ENCODE results near the gene APBB2.
"Not testable (repeated sequence)": the region's sequence is repeated elsewhere in the genome, so short reads cannot be mapped to it uniquely, and the experiment has no call there.

The APBB2 gene

DNA sequence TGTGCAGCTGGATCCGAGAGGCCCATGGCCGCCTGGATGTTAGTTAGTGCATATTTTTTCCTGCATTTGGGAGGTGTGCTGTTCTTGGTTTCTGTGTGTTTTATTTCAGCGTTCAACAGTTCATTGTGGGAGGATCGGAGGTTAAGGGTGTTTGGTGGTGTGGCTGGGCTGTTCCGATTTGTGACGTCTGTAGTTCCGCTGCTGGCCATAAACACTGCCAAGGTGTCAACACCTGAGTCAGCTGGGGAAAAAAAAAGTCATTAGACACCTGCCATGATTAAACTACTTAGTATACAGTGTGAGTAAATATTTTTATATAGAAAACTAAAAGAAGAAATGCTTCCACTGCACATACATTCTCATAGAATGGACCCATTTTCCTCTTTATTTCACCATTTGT lies 200.2 kb downstream of the APBB2 start:
- DNase-seq (ENCODE audit: low spot score), result no peak

DNA sequence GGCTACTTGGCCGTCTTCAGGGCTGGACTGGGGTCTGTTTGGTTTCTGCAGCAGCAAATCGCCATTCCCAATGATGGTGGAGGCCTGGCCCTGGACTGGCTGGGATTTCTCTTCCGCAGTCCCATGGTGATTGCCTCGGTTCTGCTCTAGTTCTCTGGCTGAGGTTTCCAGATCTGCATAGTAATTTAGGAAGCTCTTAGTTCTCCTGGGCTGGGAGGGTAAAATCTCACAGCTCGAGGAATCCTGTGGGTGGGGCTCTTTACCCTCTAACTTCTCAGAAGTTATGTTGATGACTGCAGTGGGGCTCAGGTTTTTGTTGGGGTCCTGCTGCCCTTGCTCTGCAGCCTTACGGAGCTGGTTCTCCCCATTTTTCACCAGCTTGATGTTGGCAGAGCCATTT lies 200.6 kb downstream of the APBB2 start:
- DNase-seq (ENCODE audit: low spot score), result no peak

- no peak for DNase-seq (ENCODE audit: low spot score)
Measured at GRCh38 chr4:41012911-41013310, 201.4 kb downstream of the APBB2 start.

- no peak for DNase-seq (ENCODE audit: low spot score)
Measured at GRCh38 chr4:41012293-41012692, 202.0 kb downstream of the APBB2 start.

GRCh38 chr4:41009411-41009810 lies 204.9 kb downstream of the APBB2 start:
- peak; percentile 38 for DNase-seq (ENCODE audit: low spot score)

DNA sequence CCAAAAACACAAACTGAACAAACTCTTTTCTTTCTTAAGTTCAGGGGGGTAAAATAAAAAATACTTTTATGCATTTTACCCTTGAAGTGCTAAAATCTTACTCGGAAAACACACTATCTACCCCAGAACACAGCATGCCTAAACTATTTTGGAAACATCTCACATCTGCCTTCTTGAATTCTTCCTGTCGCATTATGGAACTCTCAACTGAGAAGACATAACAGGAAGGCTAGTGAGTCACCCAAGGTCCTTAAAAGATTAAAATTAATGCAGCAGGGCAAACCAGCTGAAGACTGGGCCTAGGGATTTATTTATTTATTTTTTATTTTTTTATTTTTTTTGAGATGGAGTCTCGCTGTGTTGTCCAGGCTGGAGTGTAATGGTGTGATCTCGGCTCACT lies 208.2 kb downstream of the APBB2 start:
- no peak for DNase-seq (ENCODE audit: low spot score)

DNA sequence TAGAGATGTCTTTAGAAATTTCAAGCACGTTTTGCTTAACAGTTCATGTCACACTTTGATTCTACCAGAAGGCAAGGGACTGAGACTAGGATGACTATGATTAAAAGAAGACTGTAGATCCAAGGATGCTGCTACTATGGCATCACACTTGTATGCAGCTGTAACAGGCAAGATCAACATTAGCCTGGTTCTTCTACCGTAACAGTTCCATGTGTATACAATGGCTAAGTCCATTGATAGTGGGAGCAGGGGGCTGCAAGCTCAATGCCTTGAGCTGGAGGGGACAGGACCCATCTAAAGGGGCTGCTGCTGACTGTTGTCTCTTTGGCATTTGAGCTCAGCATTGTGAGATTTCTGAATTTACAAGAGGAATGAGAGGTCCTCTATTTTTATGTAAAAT lies 212.0 kb downstream of the APBB2 start:
- no peak for DNase-seq (ENCODE audit: low spot score)

DNA sequence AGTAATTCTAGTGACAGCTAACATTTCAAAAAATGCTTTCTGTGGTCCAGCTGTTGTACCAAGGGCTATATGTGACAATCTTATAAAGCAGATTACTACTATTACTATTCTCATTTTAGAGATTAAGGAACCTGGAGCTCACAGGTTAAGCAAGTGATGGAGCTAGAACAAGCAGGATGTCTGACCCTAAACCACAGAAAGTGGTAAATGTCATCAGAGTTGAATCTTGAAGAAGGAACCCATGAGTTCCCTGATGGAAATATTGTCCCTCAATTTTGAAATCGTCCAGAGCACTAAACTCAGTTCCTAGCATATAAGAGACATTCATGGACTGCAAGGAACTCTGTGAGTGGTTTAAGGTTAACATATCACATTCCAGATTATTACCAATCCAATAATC lies 214.0 kb downstream of the APBB2 start:
- DNase-seq (ENCODE audit: low spot score), result no peak

DNA sequence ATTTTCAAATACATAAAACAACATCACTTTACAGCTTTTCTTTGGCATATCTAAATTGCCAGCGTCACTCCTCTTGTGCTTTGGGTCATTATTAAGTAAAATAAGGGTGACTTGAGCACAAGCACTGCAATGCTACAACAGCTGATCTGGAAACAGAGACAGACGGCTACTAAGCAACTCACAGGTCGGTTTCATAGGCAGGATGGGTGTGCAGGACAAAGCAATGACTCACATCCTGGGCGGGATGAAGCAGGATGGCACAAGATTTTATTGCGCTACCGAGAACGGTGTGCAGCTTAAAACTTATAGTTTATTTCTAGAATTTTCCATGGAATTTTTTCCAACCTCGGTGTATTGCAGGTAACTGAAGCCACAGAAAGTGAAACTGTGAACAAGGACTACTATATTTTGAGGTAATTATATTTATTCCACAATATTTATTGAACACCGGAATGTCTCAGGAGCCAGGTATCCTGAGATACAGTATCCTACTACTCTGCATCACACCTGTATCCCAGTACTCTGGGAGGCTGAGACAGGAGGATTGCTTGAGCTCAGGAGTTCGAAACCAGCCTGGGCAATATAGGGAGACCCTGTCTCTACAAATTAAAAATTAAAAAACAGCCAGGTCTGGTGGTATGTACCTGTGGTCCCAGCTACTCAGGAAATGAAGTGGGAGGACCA lies 215.5 kb downstream of the APBB2 start:
- peak; percentile 79 for DNase-seq (ENCODE audit: low spot score)

- DNase-seq (ENCODE audit: low spot score), result no peak
Measured at GRCh38 chr4:40995850-40996249, 218.5 kb downstream of the APBB2 start.

GRCh38 chr4:40994321-40994720 lies 220.0 kb downstream of the APBB2 start:
- peak; percentile 45 for DNase-seq (ENCODE audit: low spot score)

DNA sequence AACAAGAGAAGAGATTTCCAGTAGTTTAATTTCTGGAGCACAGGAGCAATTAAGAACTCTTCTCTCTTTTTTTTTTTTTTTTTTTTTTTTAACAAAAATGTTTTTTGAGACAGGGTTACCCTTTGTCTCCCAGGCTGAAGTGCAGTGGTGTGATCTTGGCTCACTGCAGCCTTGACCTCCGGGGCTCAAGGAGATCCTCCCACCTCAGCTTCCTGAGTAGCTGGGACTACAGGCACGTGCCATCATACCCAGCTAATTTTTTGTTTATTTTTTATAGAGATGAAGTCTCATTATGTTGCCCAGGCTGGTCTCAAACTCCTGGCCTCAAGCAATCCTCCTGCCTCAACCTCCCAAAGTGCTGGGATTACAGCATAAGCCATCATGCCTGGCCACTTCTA lies 221.0 kb downstream of the APBB2 start:
- not testable (repeated sequence) for DNase-seq (ENCODE audit: low spot score)

DNA sequence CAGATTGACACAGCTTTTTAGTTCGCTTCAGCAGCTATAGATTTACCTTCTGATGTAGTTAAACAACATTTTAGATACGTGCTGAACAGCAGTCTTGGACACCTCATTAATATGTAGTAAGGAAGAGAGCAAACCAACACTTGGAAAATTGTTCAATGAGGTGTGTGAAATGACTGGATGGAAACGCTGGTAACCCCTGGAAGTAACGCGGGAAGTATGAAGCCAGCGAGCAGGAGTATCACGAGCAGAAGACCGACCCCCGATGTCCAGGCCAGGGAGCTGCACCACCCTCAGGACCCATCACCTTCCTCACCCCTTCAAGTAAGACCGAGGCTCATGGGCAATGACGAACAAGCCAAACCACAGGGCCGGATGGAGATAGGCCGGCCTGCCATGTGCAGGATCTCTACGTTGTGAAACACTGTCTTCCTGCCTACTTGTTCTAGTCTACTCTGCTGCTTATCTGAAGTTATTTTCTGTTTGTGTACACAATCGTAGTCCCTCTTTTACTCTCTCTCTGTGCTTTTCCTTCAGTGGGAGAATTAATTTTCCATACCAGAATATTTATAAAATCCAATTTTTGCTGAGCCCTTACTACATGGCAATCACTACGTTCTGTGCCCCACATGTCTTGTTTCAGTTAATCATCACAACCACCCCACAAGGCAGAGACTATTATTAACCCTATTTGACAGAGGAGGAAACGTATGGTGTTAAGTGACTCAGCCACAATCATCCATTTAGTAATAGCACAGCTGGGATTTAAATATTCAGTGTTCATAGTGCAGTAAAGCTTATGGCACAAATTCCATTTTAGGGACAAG lies 221.7 kb downstream of the APBB2 start:
- no peak for DNase-seq (ENCODE audit: low spot score)

DNA sequence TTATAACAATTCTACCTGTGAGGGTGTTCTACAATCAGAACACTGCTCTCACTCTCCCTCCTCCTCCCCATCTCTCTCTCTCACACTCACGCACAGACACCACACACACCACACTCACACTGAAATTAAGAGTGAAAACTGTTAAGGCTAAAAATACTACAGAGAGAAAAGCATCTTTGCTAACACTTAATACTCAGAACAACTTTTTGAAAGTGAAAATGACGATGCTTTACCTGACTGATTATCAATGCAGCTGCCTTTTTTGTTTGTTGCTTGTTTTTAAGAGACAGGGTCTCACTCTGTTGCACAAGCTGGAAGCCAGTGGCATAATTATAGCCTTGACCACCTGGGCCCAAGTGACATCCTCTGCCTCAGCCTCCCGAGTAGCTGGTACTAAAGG lies 222.4 kb downstream of the APBB2 start:
- DNase-seq (ENCODE audit: low spot score), result no peak

- DNase-seq (ENCODE audit: low spot score), result no peak
Measured at GRCh38 chr4:40990899-40991265, 223.5 kb downstream of the APBB2 start.

DNA sequence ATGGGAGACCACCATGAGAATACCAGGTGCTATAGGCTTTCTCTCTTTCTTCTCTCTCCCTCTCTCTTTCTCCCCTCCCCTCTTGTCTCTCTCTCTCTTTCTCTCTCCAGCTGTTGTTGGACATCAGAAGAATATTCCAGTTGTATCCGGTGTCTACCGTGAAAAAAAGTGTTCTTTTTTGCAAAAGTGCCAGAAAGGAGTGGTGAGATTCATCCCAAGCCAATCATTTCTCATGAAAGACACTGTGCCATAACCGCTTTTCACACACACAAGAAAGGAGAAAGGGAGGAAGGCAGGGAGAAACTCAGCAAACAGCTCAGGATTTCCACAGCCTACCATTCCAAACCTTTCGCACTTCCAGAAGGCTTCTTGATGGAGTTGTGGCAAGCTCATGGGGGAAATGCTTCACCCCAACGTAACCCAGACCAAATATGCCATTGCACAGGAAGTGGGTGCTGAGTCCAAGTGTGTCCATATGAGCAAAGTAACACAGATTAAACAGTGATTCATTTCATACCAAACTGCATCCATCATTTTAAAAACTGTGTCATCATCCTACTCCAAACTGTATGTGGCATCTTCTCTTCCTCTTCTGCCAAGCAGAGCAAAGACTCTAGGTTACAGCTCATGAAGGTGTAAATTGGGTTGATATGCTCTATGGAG lies 224.0 kb downstream of the APBB2 start:
- DNase-seq (ENCODE audit: low spot score), result no peak

GRCh38 chr4:40987151-40987550 lies 227.2 kb downstream of the APBB2 start:
- no peak for DNase-seq (ENCODE audit: low spot score)

GRCh38 chr4:40986375-40986774 lies 228.0 kb downstream of the APBB2 start:
- no peak for DNase-seq (ENCODE audit: low spot score)

GRCh38 chr4:40984051-40984450 lies 230.3 kb downstream of the APBB2 start:
- no peak for DNase-seq (ENCODE audit: low spot score)

DNA sequence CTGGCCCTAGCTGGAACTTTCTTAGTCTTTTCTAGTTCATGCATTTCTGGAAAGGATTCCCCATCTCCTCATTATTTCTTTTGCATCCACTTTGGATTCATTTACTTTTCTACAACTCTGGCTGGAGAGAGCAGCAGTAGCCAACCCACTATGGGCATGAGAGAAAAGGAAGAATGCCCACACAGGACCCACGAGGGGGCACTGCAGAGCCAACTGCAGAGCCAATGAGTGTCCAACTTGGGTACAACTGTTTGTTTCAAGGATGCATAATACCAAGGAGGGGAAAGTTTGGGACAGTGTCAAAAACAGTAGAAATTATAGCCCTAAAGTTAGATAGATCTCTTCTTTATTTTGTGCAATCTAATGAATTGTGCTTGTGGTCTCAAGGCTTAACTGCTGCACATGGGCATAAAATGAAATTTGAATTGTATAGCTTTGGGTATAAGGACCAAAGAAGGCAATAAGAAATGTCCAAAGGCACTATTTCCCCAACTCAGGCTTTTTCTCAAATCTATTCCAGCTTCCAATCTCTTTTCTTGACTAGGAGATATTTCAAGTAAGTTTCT lies 233.9 kb downstream of the APBB2 start:
- no peak for DNase-seq (ENCODE audit: low spot score)

GRCh38 chr4:40978548-40978947 lies 235.8 kb downstream of the APBB2 start:
- no peak for DNase-seq (ENCODE audit: low spot score)

DNA sequence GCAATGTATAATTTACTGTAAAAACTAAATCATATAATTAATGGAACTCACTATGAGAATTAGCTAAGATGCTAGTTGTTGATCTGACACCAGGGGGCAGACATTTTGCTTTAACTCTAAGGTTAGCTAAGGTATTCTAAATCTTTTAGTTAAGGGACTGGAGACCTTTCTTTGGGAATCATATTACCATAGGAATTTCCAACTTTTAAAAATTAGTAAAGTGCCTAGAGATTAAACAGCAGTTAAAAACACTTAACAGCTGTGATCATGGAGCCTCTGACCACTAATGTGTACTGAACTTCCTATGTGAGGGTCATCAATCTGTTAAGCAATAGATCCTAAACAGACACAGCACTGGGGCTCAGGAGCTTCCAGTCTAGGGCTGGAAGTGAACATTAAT lies 238.0 kb downstream of the APBB2 start:
- DNase-seq (ENCODE audit: low spot score), result peak; percentile 63

- no peak for DNase-seq (ENCODE audit: low spot score)
Measured at GRCh38 chr4:40972722-40973121, 241.6 kb downstream of the APBB2 start.

Measured in LoVo (cell line).